GM18520 (cell line): ENCODE measurements around the gene CENPE.

Experiments used
- ATAC-seq: cut with Tn5 transposase; IDR thresholded peaks from one replicate; pipeline ENCODE4 v1.9.1; 2021; ENCODE audit not compliant: unreplicated experiment

The CENPE gene

GRCh38 chr4:103079621-103080020 is 118.5 kb downstream of the CENPE start:
- ATAC-seq = no peak

DNA sequence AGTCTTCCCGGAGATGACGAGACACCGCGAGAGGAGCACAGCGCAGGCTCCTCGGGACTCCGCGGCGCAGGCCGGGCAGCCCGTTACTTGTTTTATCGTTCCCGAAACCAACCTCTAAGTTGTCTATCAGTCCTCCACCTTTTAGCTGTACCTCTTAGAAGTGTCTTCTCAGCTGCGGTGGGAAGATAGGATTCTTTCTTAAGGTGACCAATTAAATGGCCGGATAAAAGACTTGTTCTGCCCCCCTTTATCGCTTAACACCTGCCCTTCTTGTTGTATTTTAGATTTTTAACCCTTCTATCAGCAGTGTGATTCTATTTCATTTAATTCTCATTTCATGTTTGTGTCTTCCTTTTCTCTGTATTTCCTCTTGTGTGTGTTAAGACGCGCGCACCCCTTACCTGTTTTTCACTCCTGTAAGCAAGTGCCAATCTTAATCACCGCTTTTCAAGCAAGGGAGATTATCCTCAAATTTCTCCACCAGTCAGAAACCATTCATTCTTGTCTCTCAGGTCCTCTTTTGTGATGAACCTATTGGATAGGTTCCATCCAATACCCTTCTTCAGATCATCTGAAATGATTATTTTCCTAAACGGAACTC is 121.3 kb downstream of the CENPE start, which contains the start of gene SLC9B2:
Gene SLC9B2 (minus strand): TSS at position 15 of the 601 bp plus-strand sequence. CDS start 9,211 bp downstream, outside the sequence.
- ATAC-seq = peak; percentile 22

GRCh38 chr4:103075894-103076746 is 122.0 kb downstream of the CENPE start:
- peak; percentile 34 for ATAC-seq

GRCh38 chr4:103075435-103075893 is 122.7 kb downstream of the CENPE start:
- no peak for ATAC-seq

- peak; percentile 24 for ATAC-seq
Observed at GRCh38 chr4:103074744-103075434, 123.3 kb downstream of the CENPE start.

DNA sequence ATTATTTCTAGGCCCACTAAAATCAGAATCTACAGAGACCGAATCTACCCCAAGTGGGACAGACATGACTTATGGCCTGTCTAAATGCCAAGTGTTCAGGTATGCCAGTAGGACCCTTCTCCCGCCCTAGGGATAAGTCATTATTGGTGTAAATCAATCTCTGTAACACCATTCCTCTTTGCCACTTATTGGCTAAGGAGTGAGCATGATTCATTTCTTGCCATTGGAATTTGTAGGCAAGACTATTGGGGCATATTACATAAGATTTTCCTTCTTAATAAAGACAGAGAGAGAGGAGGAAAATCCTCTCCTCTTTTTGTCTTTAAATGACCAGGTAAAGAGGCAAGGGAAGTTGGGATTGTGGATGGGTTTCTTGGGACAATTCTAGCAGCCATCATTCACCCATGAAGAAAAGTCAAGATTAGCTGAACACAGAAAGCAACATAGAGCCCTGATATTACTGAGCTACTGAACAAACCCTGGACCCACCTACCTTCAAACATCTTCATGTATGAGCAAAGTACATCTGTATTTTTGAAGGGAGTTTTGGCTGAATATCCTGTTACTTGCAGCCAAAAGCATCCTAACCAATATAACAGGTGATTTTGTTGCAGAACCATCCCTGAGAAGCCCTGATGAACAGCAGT is 124.2 kb downstream of the CENPE start:
- no peak for ATAC-seq

DNA sequence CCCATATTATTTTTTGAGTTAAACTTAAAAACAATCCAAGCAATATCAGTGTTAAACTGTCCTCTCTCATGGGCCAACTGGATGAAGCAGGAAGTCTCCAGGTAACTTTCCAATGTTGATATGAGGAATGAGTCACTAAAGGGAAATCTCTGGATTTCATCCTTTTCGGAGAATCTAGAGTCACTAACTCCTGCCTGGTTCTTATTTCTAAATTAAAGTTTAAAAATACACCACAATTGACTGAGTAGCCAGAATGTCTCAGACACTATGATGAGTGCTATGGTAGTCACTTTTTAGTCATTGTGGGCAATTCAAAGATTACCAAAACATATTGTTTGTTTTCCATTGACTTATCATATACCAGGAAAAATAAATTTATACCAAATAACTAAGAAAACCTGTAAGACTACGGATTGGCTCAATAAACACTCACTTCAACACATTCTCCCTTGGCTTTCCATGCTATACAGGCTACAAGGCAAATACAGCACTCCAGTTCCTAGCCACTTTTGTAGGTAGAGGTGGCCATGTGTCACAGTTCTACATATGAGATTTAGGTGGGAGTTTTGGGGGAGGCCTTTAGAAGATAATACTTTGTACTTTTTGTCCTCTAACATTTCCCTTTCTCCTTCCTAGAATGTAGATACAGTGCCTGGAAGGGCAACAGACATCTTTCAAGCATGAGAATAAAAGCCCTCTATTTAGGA is 130.1 kb downstream of the CENPE start:
- no peak for ATAC-seq

- no peak for ATAC-seq
Observed at GRCh38 chr4:103060453-103061148, 137.5 kb downstream of the CENPE start.
